Activated CD4-positive, alpha-beta memory T cell treated with anti-CD3 and anti-CD28 coated beads, Interleukin-2, amount 10 ng/mL, durations not matched to agents 7 days and 5 days (primary cell): ENCODE results near the gene ORAI1. TPM values are rescaled to one million over a fixed set of nuclear protein-coding genes. Genes with fewer than 3 reads are reported as not detected.
A peak's percentile ranks its signal among the peaks of the same experiment; 100 is the strongest.
"Not testable (repeated sequence)": the region's sequence is repeated elsewhere in the genome, so short reads cannot be mapped to it uniquely, and the experiment has no call there.

Source experiments
- CTCF ChIA-PET: fragments of 350-600 bp; sonication (Branson Sonifier 250); formaldehyde crosslinking; loops from one replicate; lab custom pipeline; 2021; ENCODE audit warnings: antibody characterized with exemption, inconsistent platforms; lab: Charles Lee
- POLR2A ChIA-PET: fragments of 350-600 bp; sonication (Branson Sonifier 250); formaldehyde crosslinking; loops from one replicate; lab custom pipeline; 2021; ENCODE audit warnings: antibody characterized with exemption; lab: Charles Lee
- DNase-seq: peaks from one replicate; pipeline ENCODE4 v3.0.0-alpha.2; 2020
- H3K27ac Mint-ChIP-seq: one replicate; pipeline ENCODE4 v1.8.0; 2021; ENCODE audit warnings: mild to moderate bottlenecking, mixed read lengths
- H3K27me3 Mint-ChIP-seq: one replicate; pipeline ENCODE4 v1.8.0; 2021; ENCODE audit warnings: mixed read lengths
- H3K36me3 Mint-ChIP-seq: one replicate; pipeline ENCODE4 v1.8.0; 2021; ENCODE audit warnings: low read depth, mixed read lengths
- H3K4me1 Mint-ChIP-seq: one replicate; pipeline ENCODE4 v1.8.0; 2021; ENCODE audit warnings: mixed read lengths
- H3K4me3 Mint-ChIP-seq: one replicate; pipeline ENCODE4 v1.8.0; 2021; ENCODE audit warnings: mild to moderate bottlenecking, mixed read lengths
- H3K9me3 Mint-ChIP-seq: one replicate; pipeline ENCODE4 v1.8.0; 2021; ENCODE audit warnings: mixed read lengths
- total RNA-seq, 2 experiments: library from RNA; stranded (reverse); gene quantifications; one replicate each; pipeline ENCODE4 v1.2.3, GENCODE V29; 2021

ORAI1 gene
- total RNA-seq, 2 experiments from 2014 or later = 69.0 to 70.3 TPM

GRCh38 chr12:121582583-121583333 is 43.6 kb upstream of the ORAI1 start:
- POLR2A ChIA-PET = interaction anchor here (1.3 to 6.5 kb wide), 3 partner anchors 7 to 183 kb away, joined by 4 to 104 read pairs (median 89); partner anchors contain the start of genes ORAI1 and RNF34
- no peak overlapping the region for H3K27ac Mint-ChIP-seq

GRCh38 chr12:121583334-121583661 is 43.0 kb upstream of the ORAI1 start:
- not testable (repeated sequence) for H3K36me3 Mint-ChIP-seq, H3K27ac Mint-ChIP-seq, DNase-seq, H3K27me3 Mint-ChIP-seq, H3K4me3 Mint-ChIP-seq, H3K9me3 Mint-ChIP-seq
- ChIA-PET POLR2A (interaction anchor here (1.3 to 5.3 kb wide), 2 partner anchors 45 to 183 kb away, joined by 4 to 89 read pairs; partner anchors contain the start of genes ORAI1 and RNF34), CTCF (interaction anchor here (1.2 to 1.4 kb wide), 2 partner anchors 31 to 46 kb away, joined by 3 read pairs; no protein-coding TSS in a partner anchor)
- H3K4me1 Mint-ChIP-seq = peaks cover 36% of the 10 kb centered on the region

More at GRCh38 chr12:121582583-121583333, 43.6 kb upstream of the ORAI1 start:
- no peak for DNase-seq
- CTCF ChIA-PET = interaction anchor here (1.2 kb wide), 1 partner anchor 31 kb away, joined by 3 read pairs; no protein-coding TSS in a partner anchor
- H3K27me3 Mint-ChIP-seq = no peaks in the 10 kb centered on the region
- peak overlapping the region; percentile 50 for H3K4me3 Mint-ChIP-seq
- H3K36me3 Mint-ChIP-seq = peaks cover 7% of the 10 kb centered on the region
- H3K9me3 Mint-ChIP-seq = no peaks in the 10 kb centered on the region
- H3K4me1 Mint-ChIP-seq = peaks cover 36% of the 10 kb centered on the region

GRCh38 chr12:121584885-121585284 is 41.4 kb upstream of the ORAI1 start:
- peaks cover 39% of the 10 kb centered on the region for H3K4me1 Mint-ChIP-seq
- POLR2A ChIA-PET = interaction anchor here (1.1 kb wide), 1 partner anchor 25 kb away, joined by 4 read pairs; no protein-coding TSS in a partner anchor
- H3K9me3 Mint-ChIP-seq, H3K27me3 Mint-ChIP-seq, H3K27ac Mint-ChIP-seq, H3K36me3 Mint-ChIP-seq, DNase-seq, H3K4me3 Mint-ChIP-seq: not testable (repeated sequence)
- CTCF ChIA-PET = interaction anchor here (1.5 kb wide), 1 partner anchor 40 kb away, joined by 6 read pairs; no protein-coding TSS in a partner anchor

GRCh38 chr12:121590476-121591143 is 35.7 kb upstream of the ORAI1 start:
- Mint-ChIP-seq H3K36me3 (peaks cover 12% of the 10 kb centered on the region), H3K4me1 (peaks cover 33% of the 10 kb centered on the region), H3K9me3 (no peaks in the 10 kb centered on the region), H3K27me3 (no peaks in the 10 kb centered on the region), H3K4me3 (peak overlapping the region; percentile 72), H3K27ac (peak overlapping the region; percentile 100)
- CTCF ChIA-PET = interaction anchor here (1.0 to 4.1 kb wide), 8 partner anchors 10 to 91 kb away, joined by 4 to 13 read pairs (median 6); partner anchors contain the start of gene ORAI1
- POLR2A ChIA-PET = interaction anchor here (0.9 to 6.0 kb wide), 14 partner anchors 9 to 122 kb away, joined by 3 to 104 read pairs (median 6); partner anchors contain the start of genes KDM2B, ORAI1 and TMEM120B
- peak; percentile 66 for DNase-seq

GRCh38 chr12:121592320-121592719 is 34.0 kb upstream of the ORAI1 start:
- no peaks in the 10 kb centered on the region for H3K9me3 Mint-ChIP-seq
- CTCF ChIA-PET = interaction anchor here (1.5 to 4.1 kb wide), 4 partner anchors 9 to 80 kb away, joined by 5 to 11 read pairs (median 6); partner anchors contain the start of gene ORAI1

GRCh38 chr12:121595520-121595919 is 30.8 kb upstream of the ORAI1 start:
- Mint-ChIP-seq H3K9me3 (no peaks in the 10 kb centered on the region), H3K4me3 (no peak overlapping the region), H3K27me3 (no peaks in the 10 kb centered on the region), H3K27ac (no peak overlapping the region), H3K4me1 (peaks cover 21% of the 10 kb centered on the region), H3K36me3 (peaks cover 14% of the 10 kb centered on the region)
- no peak for DNase-seq
- ChIA-PET CTCF (interaction anchor here (0.6 kb wide), 1 partner anchor 38 kb away, joined by 3 read pairs; no protein-coding TSS in a partner anchor), POLR2A (no interaction called here)

More at GRCh38 chr12:121592320-121592719, 34.0 kb upstream of the ORAI1 start:
- no peaks in the 10 kb centered on the region for H3K27me3 Mint-ChIP-seq
- H3K4me3 Mint-ChIP-seq = no peak overlapping the region
- peak overlapping the region; percentile 100 for H3K27ac Mint-ChIP-seq
- POLR2A ChIA-PET = interaction anchor here (2.1 to 6.0 kb wide), 4 partner anchors 10 to 46 kb away, joined by 4 to 104 read pairs (median 25); partner anchors contain the start of genes KDM2B and ORAI1
- peaks cover 14% of the 10 kb centered on the region for H3K36me3 Mint-ChIP-seq
- DNase-seq = no peak
- H3K4me1 Mint-ChIP-seq = peaks cover 30% of the 10 kb centered on the region

- no peak for DNase-seq
- ChIA-PET CTCF (no interaction called here), POLR2A (no interaction called here)
- H3K36me3 Mint-ChIP-seq = peaks cover 14% of the 10 kb centered on the region
- H3K4me3 Mint-ChIP-seq = no peak overlapping the region
- no peaks in the 10 kb centered on the region for H3K27me3 Mint-ChIP-seq
- H3K9me3 Mint-ChIP-seq = no peaks in the 10 kb centered on the region
- H3K27ac Mint-ChIP-seq = no peak overlapping the region
- H3K4me1 Mint-ChIP-seq = peaks cover 12% of the 10 kb centered on the region
Measured at GRCh38 chr12:121596526-121596925, 29.8 kb upstream of the ORAI1 start.

- no peak for DNase-seq
- peaks cover 3% of the 10 kb centered on the region for H3K4me1 Mint-ChIP-seq
- ChIA-PET POLR2A (interaction anchor here (1.3 to 2.2 kb wide), 2 partner anchors 10 to 19 kb away, joined by 4 to 11 read pairs; no protein-coding TSS in a partner anchor), CTCF (interaction anchor here (0.6 to 1.6 kb wide), 2 partner anchors 9 to 714 kb away, joined by 3 to 5 read pairs; no protein-coding TSS in a partner anchor)
- H3K27me3 Mint-ChIP-seq = peaks cover 1% of the 10 kb centered on the region
- peaks cover 2% of the 10 kb centered on the region for H3K36me3 Mint-ChIP-seq
- no peaks in the 10 kb centered on the region for H3K9me3 Mint-ChIP-seq
- H3K27ac Mint-ChIP-seq = no peak overlapping the region
- no peak overlapping the region for H3K4me3 Mint-ChIP-seq
Measured at GRCh38 chr12:121600702-121601336, 25.5 kb upstream of the ORAI1 start.

- CTCF ChIA-PET = interaction anchor here (0.9 kb wide), 1 partner anchor 50 kb away, joined by 3 read pairs; no protein-coding TSS in a partner anchor
- peaks cover 3% of the 10 kb centered on the region for H3K4me1 Mint-ChIP-seq
Measured at GRCh38 chr12:121602766-121603165, 23.6 kb upstream of the ORAI1 start.

GRCh38 chr12:121603581-121603980 is 22.7 kb upstream of the ORAI1 start:
- H3K36me3 Mint-ChIP-seq = no peaks in the 10 kb centered on the region
- H3K4me3 Mint-ChIP-seq = no peak overlapping the region
- no peaks in the 10 kb centered on the region for H3K9me3 Mint-ChIP-seq
- ChIA-PET CTCF (interaction anchor here (0.9 kb wide), 1 partner anchor 51 kb away, joined by 3 read pairs; no protein-coding TSS in a partner anchor), POLR2A (interaction anchor here (1.6 kb wide), 1 partner anchor 24 kb away, joined by 3 read pairs; no protein-coding TSS in a partner anchor)
- H3K27ac Mint-ChIP-seq = no peak overlapping the region
- DNase-seq = no peak
- H3K4me1 Mint-ChIP-seq = peaks cover 3% of the 10 kb centered on the region
- peaks cover 1% of the 10 kb centered on the region for H3K27me3 Mint-ChIP-seq

More at GRCh38 chr12:121602766-121603165, 23.6 kb upstream of the ORAI1 start:
- POLR2A ChIA-PET = interaction anchor here (1.4 kb wide), 1 partner anchor 11 kb away, joined by 4 read pairs; no protein-coding TSS in a partner anchor
- Mint-ChIP-seq H3K27me3 (peaks cover 1% of the 10 kb centered on the region), H3K27ac (no peak overlapping the region), H3K4me3 (no peak overlapping the region), H3K9me3 (no peaks in the 10 kb centered on the region), H3K36me3 (no peaks in the 10 kb centered on the region)
- DNase-seq = no peak

- Mint-ChIP-seq H3K4me1 (peaks cover 2% of the 10 kb centered on the region), H3K27me3 (peaks cover 1% of the 10 kb centered on the region), H3K9me3 (no peaks in the 10 kb centered on the region), H3K27ac (no peak overlapping the region), H3K36me3 (no peaks in the 10 kb centered on the region), H3K4me3 (no peak overlapping the region)
- POLR2A ChIA-PET = no interaction called here
- no peak for DNase-seq
- CTCF ChIA-PET = no interaction called here
Measured at GRCh38 chr12:121608301-121608700, 18.0 kb upstream of the ORAI1 start.
